WERI-Rb-1 (cell line): Measurements from ENCODE around the gene AHNAK.
"Not testable (repeated sequence)": the region's sequence is repeated elsewhere in the genome, so short reads cannot be mapped to it uniquely, and the experiment has no call there.

Experiments
- DNase-seq: peaks from one replicate; pipeline ENCODE4 v3.0.0-alpha.2; 2020
- H3K27ac ChIP-seq: fragments of 250-450 bp; sonication (Bioruptor Pico); 2 replicates; pipeline ENCODE4 v1.5.1; 2020; ENCODE audit warnings: mild to moderate bottlenecking, moderate library complexity
- H3K27me3 ChIP-seq: fragments of 250-450 bp; sonication (Bioruptor Pico); 2 replicates; pipeline ENCODE4 v1.5.1; 2021; ENCODE audit warnings: mild to moderate bottlenecking, low read depth, moderate library complexity; ENCODE audit not compliant: insufficient read depth, severe bottlenecking
- H3K36me3 ChIP-seq: fragments of 250-450 bp; sonication (Bioruptor Pico); 2 replicates; pipeline ENCODE4 v1.5.1; 2020; ENCODE audit warnings: mild to moderate bottlenecking, moderate library complexity
- H3K4me3 ChIP-seq: 2 replicates; pipeline ENCODE4 v1.5.1; 2011; ENCODE audit warnings: low read depth, mild to moderate bottlenecking, control low read depth, low read length
- H3K9me3 ChIP-seq: fragments of 250-450 bp; sonication (Bioruptor Pico); 2 replicates; pipeline ENCODE4 v1.5.1; 2021; ENCODE audit warnings: mild to moderate bottlenecking, moderate library complexity; ENCODE audit not compliant: severe bottlenecking
- TF ChIP-seq, protein P1 (sequence below): IDR thresholded peaks from 2 replicates; pipeline ENCODE4 v1.5.1; 2011; ENCODE audit warnings: low read depth, mild to moderate bottlenecking, control low read depth, inconsistent platforms, low read length

AHNAK gene

DNA sequence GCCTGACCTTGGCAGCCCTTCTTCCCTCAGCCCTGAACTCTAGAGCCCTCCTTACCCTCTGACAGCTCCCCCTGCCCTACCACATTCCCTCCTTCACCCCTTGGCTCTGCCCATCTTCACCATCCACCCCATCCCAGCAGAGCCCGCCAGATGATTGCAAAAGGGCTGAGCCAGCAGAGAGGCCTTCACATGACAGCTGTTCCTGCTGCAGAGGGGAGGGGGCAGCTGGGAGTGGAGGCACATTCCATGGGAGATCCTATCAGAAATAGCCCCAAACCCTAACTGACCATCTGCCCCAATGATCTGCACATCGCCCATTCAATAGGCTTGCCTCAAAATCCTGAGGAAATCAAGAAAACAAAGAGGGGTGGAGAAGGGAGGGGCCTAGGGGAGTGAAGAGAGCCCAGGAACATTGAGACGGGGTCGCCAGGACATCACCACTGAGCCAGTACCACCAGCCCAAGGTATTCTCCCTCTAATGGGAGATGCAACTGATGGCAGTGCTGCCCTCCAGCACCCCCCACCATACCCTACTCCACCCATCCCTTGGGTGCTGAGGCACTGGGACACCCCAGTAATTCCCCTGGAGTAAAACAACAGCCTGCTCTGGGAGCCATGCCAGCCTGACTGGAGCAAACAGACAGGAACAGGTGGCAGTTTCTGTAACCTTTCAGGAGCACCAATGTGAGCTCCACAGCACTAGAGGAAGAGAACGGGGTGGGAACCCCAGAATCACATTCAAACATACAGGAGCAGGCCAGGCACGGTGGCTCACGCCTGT, 8.0 kb upstream of the AHNAK start:
- Histone ChIP-seq H3K36me3 (peaks cover 36% of the 10 kb centered on the region), H3K4me3 (no peak overlapping the region), H3K27me3 (no peaks in the 10 kb centered on the region), H3K27ac (peak overlapping the region; percentile 94; the same call in 1 of the 2 replicates), H3K9me3 (no peaks in the 10 kb centered on the region)
- TF ChIP-seq, protein P1, sequence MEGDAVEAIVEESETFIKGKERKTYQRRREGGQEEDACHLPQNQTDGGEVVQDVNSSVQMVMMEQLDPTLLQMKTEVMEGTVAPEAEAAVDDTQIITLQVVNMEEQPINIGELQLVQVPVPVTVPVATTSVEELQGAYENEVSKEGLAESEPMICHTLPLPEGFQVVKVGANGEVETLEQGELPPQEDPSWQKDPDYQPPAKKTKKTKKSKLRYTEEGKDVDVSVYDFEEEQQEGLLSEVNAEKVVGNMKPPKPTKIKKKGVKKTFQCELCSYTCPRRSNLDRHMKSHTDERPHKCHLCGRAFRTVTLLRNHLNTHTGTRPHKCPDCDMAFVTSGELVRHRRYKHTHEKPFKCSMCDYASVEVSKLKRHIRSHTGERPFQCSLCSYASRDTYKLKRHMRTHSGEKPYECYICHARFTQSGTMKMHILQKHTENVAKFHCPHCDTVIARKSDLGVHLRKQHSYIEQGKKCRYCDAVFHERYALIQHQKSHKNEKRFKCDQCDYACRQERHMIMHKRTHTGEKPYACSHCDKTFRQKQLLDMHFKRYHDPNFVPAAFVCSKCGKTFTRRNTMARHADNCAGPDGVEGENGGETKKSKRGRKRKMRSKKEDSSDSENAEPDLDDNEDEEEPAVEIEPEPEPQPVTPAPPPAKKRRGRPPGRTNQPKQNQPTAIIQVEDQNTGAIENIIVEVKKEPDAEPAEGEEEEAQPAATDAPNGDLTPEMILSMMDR, result no peak
- DNase-seq, result no peak

DNA sequence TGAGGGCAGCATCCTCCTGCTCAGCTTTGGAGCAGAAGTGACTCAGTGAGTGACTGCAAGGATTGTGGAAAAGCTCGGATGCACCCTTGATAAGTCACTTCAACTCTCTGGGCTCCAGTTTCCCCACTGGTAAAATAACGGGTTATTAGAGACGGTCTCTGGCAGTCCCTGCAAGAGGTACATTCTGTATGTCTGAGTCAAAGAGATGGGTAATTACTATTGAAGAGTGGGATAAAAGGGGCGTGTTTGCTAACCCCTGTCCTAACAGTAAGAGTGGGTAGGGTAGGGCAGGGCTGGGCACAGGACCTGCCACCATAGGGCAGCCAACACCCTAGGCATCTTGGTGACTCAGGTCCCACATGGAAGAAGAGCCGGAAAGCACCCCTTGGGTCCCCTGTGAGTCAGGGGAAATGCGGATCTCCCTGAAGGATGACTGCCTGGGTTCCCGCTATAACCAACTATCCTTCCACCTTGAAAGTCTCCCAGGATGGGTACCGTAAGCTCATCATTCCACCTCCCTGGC, 7.3 kb upstream of the AHNAK start:
- H3K36me3 ChIP-seq, result peaks cover 29% of the 10 kb centered on the region
- TF ChIP-seq, protein P1, result no peak
- H3K4me3 ChIP-seq, result no peak overlapping the region
- H3K9me3 ChIP-seq, result no peaks in the 10 kb centered on the region
- H3K27me3 ChIP-seq, result no peaks in the 10 kb centered on the region
- H3K27ac ChIP-seq, result peak overlapping the region; percentile 94
- DNase-seq, result no peak

DNA sequence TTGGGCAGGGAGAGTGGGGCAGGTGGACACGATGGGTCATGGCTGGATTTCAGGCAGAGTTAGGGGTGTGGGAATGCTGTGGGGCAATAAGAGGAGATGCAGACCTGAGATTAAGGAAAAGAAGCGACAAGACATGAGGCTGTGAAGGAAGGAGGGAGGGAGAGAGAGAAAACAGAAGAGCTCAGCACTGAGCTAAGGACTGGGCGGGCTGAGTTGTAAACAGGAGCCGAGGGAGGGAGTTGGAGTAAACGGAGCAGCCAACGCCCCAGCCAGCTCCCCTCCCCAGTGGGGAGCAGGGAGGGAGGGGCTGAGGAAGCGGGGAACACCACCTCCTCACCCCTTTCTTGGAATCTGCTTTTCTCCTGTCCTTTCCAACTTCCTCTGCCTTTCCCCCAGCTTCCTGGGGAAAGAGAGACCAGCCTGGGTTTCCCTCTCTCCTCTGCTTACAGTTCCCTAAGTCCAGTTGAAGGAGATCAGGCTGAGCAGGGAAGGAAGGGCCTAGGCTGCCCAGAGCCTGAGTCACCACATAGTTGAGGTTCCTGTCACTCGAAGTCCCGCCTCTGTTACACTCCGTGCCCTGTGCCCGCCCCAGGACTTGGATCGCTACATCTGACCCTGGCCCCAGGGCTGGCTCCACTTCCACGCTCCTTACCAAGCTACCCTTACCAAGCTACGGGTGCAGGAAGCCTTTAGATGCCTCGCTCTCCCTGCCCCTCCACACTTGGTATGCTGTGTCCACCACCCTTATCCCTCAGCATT, 6.7 kb upstream of the AHNAK start:
- Histone ChIP-seq H3K27ac (peak overlapping the region; percentile 94), H3K4me3 (peak overlapping the region; percentile 28), H3K36me3 (peaks cover 22% of the 10 kb centered on the region), H3K27me3 (no peaks in the 10 kb centered on the region), H3K9me3 (no peaks in the 10 kb centered on the region)
- TF ChIP-seq, protein P1, result no peak
- DNase-seq, result peak; percentile 74

DNA sequence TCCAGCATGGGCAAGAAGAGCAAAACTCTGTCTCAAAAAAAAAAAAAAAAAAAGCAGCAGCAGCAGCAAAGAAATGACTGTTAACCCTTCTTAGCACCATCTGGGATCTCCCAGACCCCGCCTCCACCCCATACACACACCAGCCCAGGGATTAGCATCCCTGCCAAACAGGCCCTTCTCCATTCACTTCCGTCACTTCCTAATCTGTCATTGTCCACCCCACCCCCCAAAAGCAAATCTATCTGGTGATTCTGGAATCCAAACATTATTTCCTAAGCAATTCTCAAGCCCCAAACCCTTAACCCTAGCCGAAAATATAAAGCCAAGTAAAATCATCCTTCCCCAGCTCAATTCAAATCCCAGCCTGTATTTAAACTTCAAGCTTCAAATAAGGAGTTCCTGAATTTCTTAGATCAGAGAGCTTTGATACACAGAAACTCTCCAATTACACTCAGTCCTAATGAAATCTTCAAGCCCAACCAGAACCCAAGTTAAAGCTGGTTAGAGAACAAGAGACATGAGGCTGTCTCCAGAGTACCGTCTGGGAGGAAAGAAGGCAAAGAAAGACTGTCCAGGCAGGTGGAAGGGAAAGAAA, 6.0 kb upstream of the AHNAK start:
- peak overlapping the region; percentile 94 for H3K27ac ChIP-seq
- H3K27me3 ChIP-seq, result no peaks in the 10 kb centered on the region
- peaks cover 16% of the 10 kb centered on the region for H3K36me3 ChIP-seq
- peak; percentile 89 for DNase-seq
- H3K4me3 ChIP-seq, result peak overlapping the region; percentile 28
- TF ChIP-seq, protein P1, result no peak
- H3K9me3 ChIP-seq, result no peaks in the 10 kb centered on the region

DNA sequence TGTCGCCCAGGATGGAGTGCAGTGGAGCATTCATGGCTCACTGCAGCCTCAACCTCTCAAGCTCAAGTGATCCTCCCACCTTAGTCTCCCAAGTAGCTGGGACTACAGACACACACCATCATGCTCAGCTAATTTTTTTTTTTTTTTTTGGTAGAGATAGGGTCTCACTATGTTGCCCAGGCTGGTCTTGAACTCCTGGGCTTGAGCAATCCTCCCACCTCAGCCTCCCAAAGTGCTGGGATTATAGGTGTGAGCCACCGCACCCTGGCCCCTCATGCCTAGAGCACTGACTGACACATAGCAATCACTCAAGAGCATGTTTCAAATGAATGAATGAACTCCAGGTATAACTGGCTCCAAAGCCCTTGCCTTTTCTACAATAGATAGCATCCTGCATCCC, 3.9 kb upstream of the AHNAK start:
- H3K27me3 ChIP-seq, result peaks cover 11% of the 10 kb centered on the region
- H3K9me3 ChIP-seq, H3K4me3 ChIP-seq, H3K27ac ChIP-seq, DNase-seq, H3K36me3 ChIP-seq: not testable (repeated sequence)
